ENCODE data around the gene GABRB1. TPM values are rescaled to one million over a fixed set of nuclear protein-coding genes. Genes with fewer than 3 reads are reported as not detected.

The GABRB1 gene
- polyA plus RNA-seq, 2 of the 4 experiments (the other 2 are of a cell fraction): not detected

- H3K4me3 ChIP-seq: no peak overlapping the region
- no peaks in the 10 kb centered on the region for H3K9me3 ChIP-seq
- no peak overlapping the region for H3K27ac ChIP-seq
- CTCF ChIA-PET: interaction anchor here (0.9 to 1.2 kb wide), 3 partner anchors 9 to 539 kb away, joined by 3 to 5 read pairs (median 4); no protein-coding TSS in a partner anchor
- DNase-seq (ENCODE audit: low read depth in 1 of 2, low spot score in 1 of 2) (peak; percentile 1 to 3), ATAC-seq (no peak), FAIRE-seq (no peak)
- TF ChIP-seq RAD21 (conservative IDR thresholded peaks at IDR 0.05 in 1 of 2, IDR thresholded peaks at IDR 0.05 in 1 of 2) (peak; percentile 59 to 66), HOXA7 (CRISPR knock-in tag; IDR thresholded peaks at IDR 0.05) (no peak), CTCF (IDR thresholded peaks at IDR 0.05) (peak; percentile 52)
- POLR2A ChIA-PET: no interaction called here
- H3K4me1 ChIP-seq: no peaks in the 10 kb centered on the region
- under 1% methylated on average over 4 of the region's 4 CpGs for WGBS (ENCODE audit: missing lambda C conversion rate)
- H3K4me2 ChIP-seq: no peak overlapping the region
Measured at GRCh38 chr4:47383829-47384427, 352.6 kb downstream of the GABRB1 start.

DNA sequence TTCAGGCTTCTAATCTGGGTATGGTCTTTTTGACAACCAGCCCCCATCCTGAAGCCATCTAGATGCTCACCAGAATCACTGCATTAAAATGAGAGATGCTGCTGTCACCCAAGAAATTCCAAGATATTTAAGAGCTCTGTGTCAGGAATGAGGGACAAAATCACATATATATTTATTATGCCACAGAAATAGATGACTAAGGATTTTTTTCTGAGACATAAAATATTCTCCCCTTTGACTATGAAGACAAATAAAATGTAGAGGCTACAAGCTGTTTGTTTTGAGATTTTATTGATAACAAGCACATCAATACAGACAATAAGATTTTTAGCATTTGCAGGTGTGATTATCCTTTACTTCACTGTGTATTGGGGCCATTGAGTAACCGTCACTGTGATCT lies 354.8 kb downstream of the GABRB1 start:
- WGBS (ENCODE audit: missing lambda C conversion rate): 0% methylated on average over 1 of the region's 1 CpG
- no peak for TF ChIP-seq PHF8 (IDR thresholded peaks at IDR 0.05; ENCODE audit: borderline replicate concordance, low read depth)
- TF ChIP-seq KDM5A (IDR thresholded peaks at IDR 0.05): no peak
- TF ChIP-seq MAFK (IDR thresholded peaks at IDR 0.05; ENCODE audit: partially characterized antibody): no peak
- no peak for TF ChIP-seq POLR2AphosphoS2 (conservative IDR thresholded peaks at IDR 0.05; ENCODE audit: low read length)
- no peak for TF ChIP-seq CEBPB (IDR thresholded peaks at IDR 0.05)
- TF ChIP-seq FOSL2 (IDR thresholded peaks at IDR 0.05): no peak
- TF ChIP-seq FOSL2 (CRISPR knock-in tag; IDR thresholded peaks at IDR 0.05): no peak
- TF ChIP-seq PBX3 (IDR thresholded peaks at IDR 0.05): no peak
- TF ChIP-seq KDM1A (IDR thresholded peaks at IDR 0.05; ENCODE audit: low read depth): no peak
- no peak for TF ChIP-seq FOXS1 (CRISPR knock-in tag; IDR thresholded peaks at IDR 0.05)
- no peak for TF ChIP-seq CTCF (IDR thresholded peaks at IDR 0.05)
- TF ChIP-seq NR3C1 (IDR thresholded peaks at IDR 0.05): no peak
- DNase-seq (ENCODE audit: low read depth in 1 of 2, low spot score in 1 of 2) (no peak), FAIRE-seq (no peak), ATAC-seq (no peak)
- Histone ChIP-seq H3K4me2 (no peak overlapping the region), H3K4me1 (no peaks in the 10 kb centered on the region), H3K4me3 (no peak overlapping the region), H3K9me3 (no peaks in the 10 kb centered on the region), H3K27ac (no peak overlapping the region)
- ChIA-PET CTCF (interaction anchor here (1.5 kb wide), 1 partner anchor 541 kb away, joined by 5 read pairs; no protein-coding TSS in a partner anchor), POLR2A (no interaction called here)

DNA sequence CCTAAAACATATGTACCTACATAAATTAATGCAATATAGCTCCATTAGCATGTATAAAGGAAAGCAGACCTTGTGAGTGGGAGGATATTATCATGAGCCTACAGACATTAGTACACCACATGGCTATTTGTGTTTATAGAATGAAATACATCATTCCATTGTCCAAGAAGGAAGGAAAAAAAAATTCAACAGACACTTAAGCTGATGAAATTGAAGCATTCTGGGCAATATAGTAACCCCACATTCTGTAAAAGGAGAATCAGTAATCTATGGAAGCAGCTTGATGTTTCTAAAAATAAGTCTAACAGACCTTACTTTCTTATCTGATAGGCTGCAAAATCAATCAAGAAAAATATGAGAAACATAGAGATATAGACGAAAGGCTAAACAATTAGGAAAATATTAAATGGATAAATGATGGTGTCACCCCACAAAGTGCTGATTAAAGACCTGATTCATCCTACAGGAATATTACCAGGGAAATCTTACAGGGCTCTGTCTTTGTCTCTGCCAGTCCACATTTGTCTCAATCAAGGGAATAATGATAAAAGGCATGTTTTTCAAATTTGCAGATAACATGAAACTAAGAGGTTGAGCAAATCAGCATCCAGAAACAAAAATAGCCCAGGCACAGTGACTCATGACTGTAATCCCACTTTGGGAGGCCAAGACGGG lies 355.3 kb downstream of the GABRB1 start:
- Histone ChIP-seq H3K27ac (no peak overlapping the region), H3K4me2 (no peak overlapping the region), H3K9me3 (no peaks in the 10 kb centered on the region), H3K4me1 (no peaks in the 10 kb centered on the region), H3K4me3 (no peak overlapping the region)
- WGBS (ENCODE audit: missing lambda C conversion rate): 2% methylated on average over 2 of the region's 2 CpGs
- DNase-seq (ENCODE audit: low read depth in 1 of 2, low spot score in 1 of 2) (no peak), FAIRE-seq (no peak), ATAC-seq (no peak)
- CTCF ChIA-PET: interaction anchor here (1.5 kb wide), 1 partner anchor 542 kb away, joined by 5 read pairs; no protein-coding TSS in a partner anchor
- POLR2A ChIA-PET: no interaction called here
- no peak for TF ChIP-seq FOSB (CRISPR knock-in tag; IDR thresholded peaks at IDR 0.05)
- TF ChIP-seq, protein P1, sequence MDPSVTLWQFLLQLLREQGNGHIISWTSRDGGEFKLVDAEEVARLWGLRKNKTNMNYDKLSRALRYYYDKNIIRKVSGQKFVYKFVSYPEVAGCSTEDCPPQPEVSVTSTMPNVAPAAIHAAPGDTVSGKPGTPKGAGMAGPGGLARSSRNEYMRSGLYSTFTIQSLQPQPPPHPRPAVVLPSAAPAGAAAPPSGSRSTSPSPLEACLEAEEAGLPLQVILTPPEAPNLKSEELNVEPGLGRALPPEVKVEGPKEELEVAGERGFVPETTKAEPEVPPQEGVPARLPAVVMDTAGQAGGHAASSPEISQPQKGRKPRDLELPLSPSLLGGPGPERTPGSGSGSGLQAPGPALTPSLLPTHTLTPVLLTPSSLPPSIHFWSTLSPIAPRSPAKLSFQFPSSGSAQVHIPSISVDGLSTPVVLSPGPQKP (IDR thresholded peaks at IDR 0.05; ENCODE audit: low read depth, low read length): no peak
- TF ChIP-seq E2F6 (IDR thresholded peaks at IDR 0.05; ENCODE audit: borderline replicate concordance, low read depth): no peak
- no peak for TF ChIP-seq CHD2 (IDR thresholded peaks at IDR 0.05; ENCODE audit: low read length, partially characterized antibody)
- no peak for TF ChIP-seq ZC3H11A (IDR thresholded peaks at IDR 0.05)
- no peak for TF ChIP-seq BHLHE40 (IDR thresholded peaks at IDR 0.05; ENCODE audit: low read depth, low read length)
- no peak for TF ChIP-seq BCL3 (IDR thresholded peaks at IDR 0.05)
- TF ChIP-seq ZFP36 (IDR thresholded peaks at IDR 0.05; ENCODE audit: borderline replicate concordance, partially characterized antibody): no peak
- TF ChIP-seq CEBPB (IDR thresholded peaks at IDR 0.05): no peak
- no peak for TF ChIP-seq HDAC2 (IDR thresholded peaks at IDR 0.05)
- no peak for TF ChIP-seq PBX3 (IDR thresholded peaks at IDR 0.05)
